Occipital lobe (tissue), 2 donors: ENCODE results near the gene HCAR1. TPM values are rescaled to one million over a fixed set of nuclear protein-coding genes. Genes with fewer than 3 reads are reported as not detected.

ENCODE experiments used
- small RNA-seq: library from RNA; depleted of rRNA; stranded (forward); fragments of <200 nt; gene quantifications from one replicate; pipeline ENCODE3, GENCODE V24; 2014
- total RNA-seq: library from RNA; depleted of rRNA; stranded (reverse); fragments of >200 nt; gene quantifications from one replicate; pipeline ENCODE4 v1.2.3, GENCODE V29; 2014

HCAR1 gene
- total RNA-seq, 1 donor from 2014 or later: 0.78 TPM

Small RNA genes lying within 50 kb of the gene (small RNA-seq; reads per million reads assigned to genes)
- gene AC026333.2 (not detected), gene RF00019 (not detected)

Other genes with a start within 250 kb of the HCAR1 start
- gene ZCCHC8, start 229.9 kb downstream of the HCAR1 start, total RNA-seq: 31.7 TPM
- 77.7 TPM for gene RSRC2, start 203.9 kb downstream of the HCAR1 start, total RNA-seq
- 20.9 TPM for gene KNTC1, start 203.6 kb downstream of the HCAR1 start, total RNA-seq
- not detected for gene HCAR2, start 27.5 kb downstream of the HCAR1 start, total RNA-seq
- 0.16 TPM for gene HCAR3, start 14.0 kb downstream of the HCAR1 start, total RNA-seq
- gene DENR, start 22.0 kb upstream of the HCAR1 start, total RNA-seq: 46.6 TPM
- gene CCDC62, start 43.7 kb upstream of the HCAR1 start, total RNA-seq: 9.4 TPM
- 70.0 TPM for gene HIP1R, start 104.6 kb upstream of the HCAR1 start, total RNA-seq
- gene VPS37B, start 165.3 kb upstream of the HCAR1 start, total RNA-seq: 15.3 TPM
- 21.2 TPM for gene ABCB9, start 235.6 kb upstream of the HCAR1 start, total RNA-seq
- 3.3 TPM for gene OGFOD2, start 244.4 kb upstream of the HCAR1 start, total RNA-seq
- 26.7 TPM for gene ARL6IP4, start 249.8 kb upstream of the HCAR1 start, total RNA-seq